HG03521 (cell line): ENCODE data around the gene ZNF532.
"Not testable (repeated sequence)": the region's sequence is repeated elsewhere in the genome, so short reads cannot be mapped to it uniquely, and the experiment has no call there.

Experiments
- ATAC-seq: cut with Tn5 transposase; IDR thresholded peaks from one replicate; pipeline ENCODE4 v1.9.1; 2021; ENCODE audit warnings: mild to moderate bottlenecking, moderate library complexity; ENCODE audit not compliant: unreplicated experiment

Gene ZNF532

GRCh38 chr18:58850786-58851469, 13.7 kb upstream of the ZNF532 start:
- ATAC-seq, result no peak

GRCh38 chr18:58851856-58852255, 12.8 kb upstream of the ZNF532 start:
- ATAC-seq, result no peak

DNA sequence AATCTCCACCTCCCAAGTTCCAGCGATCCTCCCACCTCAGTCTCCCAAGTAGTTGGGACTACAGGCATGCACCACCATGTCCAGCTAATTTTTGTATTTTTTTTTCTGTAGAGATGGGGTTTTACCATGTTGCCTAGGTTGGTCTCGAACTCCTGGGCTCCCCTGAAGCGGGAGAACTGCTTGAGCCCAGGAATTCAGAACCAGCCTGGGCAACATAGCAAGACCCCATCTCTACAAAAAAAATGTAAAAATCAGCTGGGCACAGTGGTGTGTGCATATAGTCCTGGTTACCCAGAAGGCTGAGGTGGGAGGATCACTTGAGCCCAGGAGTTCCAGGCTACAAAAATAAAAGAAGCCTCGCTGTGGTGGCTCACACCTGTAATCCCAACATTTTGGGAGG, 12.0 kb upstream of the ZNF532 start:
- ATAC-seq, result no peak

DNA sequence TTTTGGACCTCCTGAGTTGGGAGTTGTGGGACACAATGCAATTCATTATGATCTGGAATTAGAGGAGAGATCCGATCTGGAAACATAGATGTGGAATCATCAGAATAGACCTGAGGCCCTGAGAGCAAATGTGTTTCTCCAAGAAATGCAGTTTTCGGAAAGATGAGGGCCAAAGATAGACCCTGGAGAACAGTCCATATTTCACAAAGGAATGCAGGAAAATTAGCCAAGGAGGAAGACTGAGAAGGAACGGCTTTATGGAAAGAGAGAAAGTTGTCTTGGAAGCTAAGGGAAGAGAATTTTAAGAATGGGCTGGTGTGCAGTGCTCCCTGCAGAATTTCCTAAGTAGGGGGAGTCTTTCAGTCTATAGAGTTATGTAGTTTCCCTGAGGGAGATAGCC, 11.1 kb upstream of the ZNF532 start:
- ATAC-seq, result no peak

- ATAC-seq, result not testable (repeated sequence)
These were observed 9.2 kb upstream of the ZNF532 start for GRCh38 chr18:58855521-58855920.

DNA sequence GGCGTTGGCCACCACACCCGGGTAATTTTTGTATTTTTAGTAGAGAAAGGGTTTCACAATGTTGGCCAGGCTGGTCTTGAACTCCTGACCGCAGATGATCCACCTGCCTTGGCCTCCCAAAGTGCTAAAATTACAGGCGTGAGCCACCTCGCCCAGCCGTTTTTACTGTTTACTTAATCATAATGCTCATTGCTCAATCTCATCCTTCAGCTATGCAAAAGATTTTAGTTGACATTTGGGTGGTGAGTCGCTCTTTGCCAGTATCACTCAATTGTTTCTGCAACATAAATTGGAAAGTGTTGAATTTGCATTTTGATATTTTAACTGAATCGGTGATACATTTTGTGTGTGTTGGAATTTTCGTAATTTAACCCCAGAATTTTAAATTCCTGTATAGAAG, 7.8 kb upstream of the ZNF532 start:
- ATAC-seq, result no peak

GRCh38 chr18:58858591-58859468, 5.8 kb upstream of the ZNF532 start:
- no peak for ATAC-seq

DNA sequence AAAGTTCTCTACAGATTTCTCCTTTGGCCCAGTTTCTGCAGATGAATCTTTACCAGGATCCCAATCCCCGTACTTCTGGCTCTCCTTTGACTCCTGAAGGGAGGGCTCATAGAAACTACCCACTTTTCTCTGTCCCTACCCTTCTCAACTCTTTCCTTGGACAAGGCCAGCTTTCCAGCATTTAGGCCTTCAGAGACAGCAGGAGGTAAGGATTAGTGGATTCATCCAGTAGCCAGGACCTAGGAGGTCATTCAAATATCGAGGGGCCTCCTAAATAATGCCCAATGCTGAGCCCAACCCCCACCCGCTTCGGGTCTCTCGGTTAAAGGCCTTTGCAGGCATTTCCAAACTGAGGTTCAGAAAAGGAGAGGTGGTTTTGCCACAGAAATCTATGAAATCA, 4.8 kb upstream of the ZNF532 start:
- no peak for ATAC-seq

GRCh38 chr18:58860747-58861231, 3.9 kb upstream of the ZNF532 start:
- no peak for ATAC-seq

DNA sequence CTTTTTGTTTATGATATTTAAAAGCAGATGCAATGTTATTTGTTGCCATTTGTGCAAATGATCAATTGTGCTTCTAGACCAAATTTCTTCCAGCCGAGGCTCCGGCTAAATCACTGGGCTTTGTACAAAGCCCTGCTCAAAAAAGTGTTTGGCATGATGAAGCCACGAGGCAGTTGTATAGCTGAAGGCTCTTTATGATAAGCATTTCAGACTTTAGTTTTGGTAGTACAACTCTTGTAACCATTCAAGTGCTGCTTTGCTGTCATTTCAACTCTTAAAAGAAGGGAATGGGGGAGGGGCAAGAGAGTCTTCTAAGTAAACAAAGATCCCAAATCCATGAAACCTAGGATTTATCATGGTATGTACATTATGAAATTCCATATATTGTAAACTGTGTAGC, 3.3 kb upstream of the ZNF532 start:
- no peak for ATAC-seq

DNA sequence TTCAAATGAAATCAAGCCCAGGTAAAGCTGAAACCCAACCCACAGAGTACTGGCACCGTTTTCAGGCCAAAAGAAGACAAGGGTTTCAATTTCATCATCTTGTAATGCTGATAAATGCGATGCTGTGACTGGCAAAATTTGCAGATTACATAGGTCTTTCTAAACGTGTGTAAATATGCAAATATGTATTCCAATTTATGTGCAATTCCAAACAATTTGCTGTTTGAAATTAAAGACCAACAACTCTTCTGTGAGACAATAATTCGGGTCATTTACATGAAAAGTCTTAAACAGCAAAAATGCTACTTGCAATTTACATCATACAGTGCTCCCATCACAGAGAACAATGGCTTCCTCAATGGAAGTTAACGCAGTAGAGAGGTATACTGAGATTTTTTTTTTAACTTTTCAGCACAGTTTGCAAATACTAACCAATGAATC, 2.8 kb upstream of the ZNF532 start:
- no peak for ATAC-seq

DNA sequence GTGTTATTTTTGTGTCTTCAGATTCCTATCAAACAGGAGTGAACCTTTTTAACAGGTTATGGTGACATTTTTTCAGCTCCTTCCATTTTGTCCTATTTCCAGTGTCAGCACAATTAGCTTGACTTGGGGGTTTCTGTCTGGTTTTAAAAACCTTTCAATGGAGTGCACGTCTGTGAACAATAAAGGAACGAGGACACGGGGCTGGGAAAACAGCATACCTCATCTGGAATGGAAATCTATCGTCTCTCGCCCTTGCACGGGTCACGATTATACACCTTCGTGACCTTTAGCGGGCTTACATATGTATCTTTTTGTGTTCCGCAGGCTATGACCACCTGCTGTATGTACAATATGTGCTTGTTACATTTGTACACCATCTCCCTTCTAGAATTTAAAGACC, 2.3 kb upstream of the ZNF532 start:
- ATAC-seq, result no peak

GRCh38 chr18:58862851-58863538, 1.7 kb upstream of the ZNF532 start:
- peak; percentile 31 for ATAC-seq

DNA sequence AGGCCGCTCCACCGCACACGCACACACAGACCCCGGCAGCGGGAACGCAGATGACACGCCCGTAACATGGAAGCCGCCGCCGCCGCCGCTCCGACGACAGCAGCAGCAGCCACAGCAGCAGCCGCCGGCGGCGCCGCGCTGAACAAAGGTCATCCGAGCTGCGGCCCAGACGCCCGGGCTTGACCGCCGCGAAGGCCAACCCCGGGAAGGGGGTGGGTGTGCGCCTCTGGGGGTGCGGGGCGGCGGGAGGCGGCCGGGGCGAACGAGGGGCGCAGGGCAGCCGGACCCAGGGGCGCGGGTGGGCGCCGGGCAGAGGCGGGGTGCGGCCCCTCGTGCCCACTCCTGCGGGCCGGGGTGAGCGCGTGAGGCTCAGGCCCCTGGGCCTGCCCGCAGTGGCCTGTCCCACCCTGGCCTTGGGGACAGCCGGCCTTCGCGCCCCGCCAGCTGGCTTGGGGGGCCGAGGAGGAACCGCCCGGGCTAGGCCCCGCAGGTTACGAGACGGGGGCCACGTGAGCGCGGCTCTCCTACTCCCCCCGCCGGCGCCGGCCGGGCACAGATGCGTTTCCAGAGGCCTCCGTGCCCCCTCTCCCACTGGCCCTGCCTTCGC, 1.0 kb upstream of the ZNF532 start:
- peak; percentile 43 for ATAC-seq

DNA sequence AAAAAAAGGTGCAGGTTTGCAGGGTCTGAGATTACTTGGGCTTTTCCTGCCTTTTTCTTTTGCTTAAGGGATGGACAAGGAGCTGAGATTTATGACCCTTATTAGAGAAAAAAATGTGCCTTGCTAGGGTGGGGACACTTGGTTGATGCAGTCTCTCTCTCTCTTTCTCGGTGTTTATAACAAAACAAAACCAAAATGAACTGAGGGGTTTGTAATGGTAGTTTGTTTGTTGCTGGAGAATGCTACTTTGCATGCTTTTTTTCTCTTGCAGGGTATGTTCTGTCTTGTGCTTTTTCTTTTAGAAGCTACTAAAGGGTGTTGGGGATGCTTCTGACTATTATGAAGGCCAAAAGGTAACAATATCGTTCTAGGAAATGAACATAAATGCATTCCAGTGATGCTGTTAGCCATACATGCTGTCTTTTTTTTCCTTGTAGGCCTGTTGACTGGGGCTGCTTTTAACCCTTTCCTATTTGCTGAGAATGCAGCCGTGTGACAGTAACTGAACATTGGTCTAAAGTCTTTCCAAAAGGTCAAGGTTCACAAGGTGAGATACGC, 435 bp downstream of the ZNF532 start:
- no peak for ATAC-seq

- ATAC-seq, result no peak
These were observed 1.0 kb downstream of the ZNF532 start for GRCh38 chr18:58865701-58866065.

- ATAC-seq, result no peak
These were observed 1.5 kb downstream of the ZNF532 start for GRCh38 chr18:58866066-58866772.

DNA sequence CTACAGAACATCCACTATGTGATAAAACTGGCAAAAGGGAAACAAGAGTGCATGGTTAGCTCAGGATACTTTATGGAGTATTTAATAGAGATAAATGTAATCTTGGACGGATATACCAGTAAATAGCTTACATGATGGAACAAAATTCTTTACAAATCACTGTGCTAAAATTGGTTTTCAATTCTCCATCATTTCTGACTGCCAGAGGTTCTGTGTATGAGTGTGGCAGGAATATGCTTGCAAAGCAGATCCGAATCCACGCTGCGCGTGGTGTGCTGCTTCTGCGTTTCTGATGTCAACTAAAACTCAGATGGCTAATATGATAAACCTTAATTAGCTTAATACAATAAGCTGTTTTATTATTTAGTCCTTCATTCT, 2.1 kb downstream of the ZNF532 start:
- no peak for ATAC-seq

DNA sequence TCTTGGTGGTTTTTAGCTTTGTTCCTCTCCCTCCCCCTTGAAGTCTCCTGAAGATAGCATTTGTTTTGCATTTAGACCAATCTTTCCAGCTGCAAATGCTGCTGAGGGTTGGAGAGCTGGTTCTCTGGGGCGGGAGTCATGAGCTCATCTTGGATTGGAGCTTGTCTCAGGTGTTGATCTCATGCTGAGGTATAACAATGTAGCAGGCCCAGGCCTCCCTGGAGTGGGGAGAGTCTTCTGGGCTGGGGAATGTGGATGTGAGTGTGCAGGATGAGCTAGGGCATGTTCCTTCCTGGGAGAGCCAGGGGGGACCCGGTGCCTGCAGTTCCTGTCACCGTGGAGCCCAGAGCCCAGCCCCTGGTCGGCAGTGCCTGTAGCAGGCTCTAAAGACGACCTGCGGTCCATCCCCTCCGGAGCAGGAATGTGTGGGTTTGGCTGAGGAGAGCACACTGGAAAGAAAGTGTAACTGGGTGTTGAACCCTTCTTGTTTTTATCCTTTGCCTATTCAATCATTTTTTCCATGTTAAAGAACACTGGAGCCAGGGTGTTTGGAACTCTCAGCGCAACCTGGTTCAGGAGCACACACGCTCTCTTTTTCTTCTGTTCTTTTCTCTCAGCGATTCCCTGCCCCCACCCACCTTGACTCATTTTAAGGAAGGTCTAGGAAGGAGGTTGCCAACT, 2.7 kb downstream of the ZNF532 start:
- ATAC-seq, result no peak

- ATAC-seq, result no peak
These were observed 3.8 kb downstream of the ZNF532 start for GRCh38 chr18:58868440-58868839.
